H1 (cell line): Measurements from ENCODE around the gene CALCOCO2. TPM values are rescaled to one million over a fixed set of nuclear protein-coding genes. Genes with fewer than 3 reads are reported as not detected.

Source experiments
- KDM1A ChIP-seq: fragments of 200-600, 300-600 bp; sonication (generic); IDR thresholded peaks from 2 replicates; pipeline ENCODE4 v1.7.1; 2016; ENCODE audit warnings: mild to moderate bottlenecking, low read length, borderline replicate concordance
- polyA plus RNA-seq, 7 experiments: library from polyadenylated mRNA; depleted of rRNA in 3 of 7; stranded (reverse) in 5 of 7; unstranded in 2 of 7; fragments of >200 nt in 5 of 7; fragments of 200-250 nt in 2 of 7; gene quantifications; 1 replicate in 5 of 7; 2 replicates in 1 of 7; 4 replicates in 1 of 7; pipeline versions ENCODE4 v1.2.1 to v1.2.3, GENCODE V29; 2011 to 2013; ENCODE audit warnings: missing spikeins in 2 of 7, mixed read lengths in 2 of 7
- total RNA-seq: library from RNA; stranded (reverse); fragmentation: NEBNext Ultra II Directional; extraction: Animal tissue kit (Norgen Biotek cat#: 25700); gene quantifications from 2 replicates; pipeline ENCODE4 v1.2.1, GENCODE V29; 2021

Gene CALCOCO2
- total and polyA plus RNA-seq, 2 of the 8 experiments (the other 6 are each of a cell fraction or from before 2014, with no cell fraction given): 12.1 to 31.8 TPM

- peak; percentile 46; the same call in 1 of the 2 replicates for TF ChIP-seq KDM1A
These were observed 12.4 kb upstream of the CALCOCO2 start (continued) for GRCh38 chr17:48818361-48818841.
